ENCODE results near the gene PHF23.

PHF23 gene

GRCh38 chr17:7281074-7281952 is 42.1 kb upstream of the PHF23 start, which contains the start of gene SLC2A4:
SLC2A4 (plus strand) TSS chr17:7281718; CDS start chr17:7281935, 217 bp downstream.
- Histone ChIP-seq H3K36me3 (ENCODE audit: control insufficient read depth in 4 of 4, insufficient read depth in 4 of 4, low read length in 3 of 4) (peaks cover 0 to 5% (median 0%) of the 10 kb centered on the region in 4 experiments), H3K27ac (ENCODE audit: insufficient read depth in 1 of 2, low read depth in 1 of 2, low read length in 2 of 2, poor library complexity in 1 of 2, severe bottlenecking in 2 of 2) (no peak within 1 kb of the TSS)
- POLR2A ChIA-PET, result interaction anchor here (0.6 to 0.9 kb wide), 3 partner anchors 10 to 39 kb away, joined by 3 to 5 read pairs (median 3); no protein-coding TSS in a partner anchor

GRCh38 chr17:7280519-7281073 is 41.3 kb upstream of the PHF23 start:
- ChIA-PET POLR2A (interaction anchor here (0.6 to 0.9 kb wide), 2 partner anchors 16 to 39 kb away, joined by 3 to 5 read pairs; no protein-coding TSS in a partner anchor), CTCF (interaction anchor here (0.8 to 6.5 kb wide), 10 partner anchors 12 to 68 kb away, joined by 3 to 65 read pairs (median 6); partner anchors contain the start of gene ACAP1)
- peak overlapping the region in 6 of 7 experiments; percentile 19 to 73 (median 62) for H3K4me3 ChIP-seq (ENCODE audit: control insufficient read depth in 1 of 7, extremely low read depth in 1 of 7, insufficient read depth in 4 of 7, low read depth in 2 of 7, low read length in 6 of 7)
- WGBS (ENCODE audit: insufficient coverage), result under 1% methylated on average over 27 of the region's 29 CpGs
- peaks cover 0 to 5% (median 0%) of the 10 kb centered on the region in 4 experiments for H3K36me3 ChIP-seq (ENCODE audit: control insufficient read depth in 4 of 4, insufficient read depth in 4 of 4, low read length in 3 of 4)
- H3K4me1 ChIP-seq (ENCODE audit: control extremely low read depth in 1 of 4, control insufficient read depth in 4 of 4, insufficient read depth in 4 of 4, low read length in 3 of 4), result peaks cover 0 to 35% (median 33%) of the 10 kb centered on the region in 4 experiments
- no peaks in the 10 kb centered on the region for H3K9me3 ChIP-seq (ENCODE audit: control extremely low read depth in 1 of 5, control insufficient read depth in 4 of 5, insufficient read depth in 2 of 5, low read depth in 1 of 5, low read length in 4 of 5)
- peaks cover 0 to 2% (median 0%) of the 10 kb centered on the region in 5 experiments for H3K27me3 ChIP-seq (replicated peaks in 2 of 5; ENCODE audit: control insufficient read depth in 4 of 5, insufficient read depth in 5 of 5, low read length in 4 of 5)
- DNase-seq, result peak; percentile 88 to 93 (median 93)
- H3K27ac ChIP-seq (ENCODE audit: insufficient read depth in 1 of 2, low read depth in 1 of 2, low read length in 2 of 2, poor library complexity in 1 of 2, severe bottlenecking in 2 of 2), result no peak overlapping the region

More at GRCh38 chr17:7281074-7281952, 42.1 kb upstream of the PHF23 start, which contains the start of gene SLC2A4:
- CTCF ChIA-PET, result interaction anchor here (0.9 to 6.5 kb wide), 8 partner anchors 11 to 67 kb away, joined by 3 to 65 read pairs (median 8); partner anchors contain the start of genes ACADVL and ACAP1
- H3K9me3 ChIP-seq (ENCODE audit: control extremely low read depth in 1 of 5, control insufficient read depth in 4 of 5, insufficient read depth in 2 of 5, low read depth in 1 of 5, low read length in 4 of 5), result no peaks in the 10 kb centered on the region
- peak within 1 kb of the TSS; percentile 10 to 73 (median 62) for H3K4me3 ChIP-seq (ENCODE audit: control insufficient read depth in 1 of 7, extremely low read depth in 1 of 7, insufficient read depth in 4 of 7, low read depth in 2 of 7, low read length in 6 of 7)
- WGBS (ENCODE audit: insufficient coverage), result 0% methylated on average over 54 of the region's 71 CpGs
- peaks cover 0 to 2% (median 0%) of the 10 kb centered on the region in 5 experiments for H3K27me3 ChIP-seq (replicated peaks in 2 of 5; ENCODE audit: control insufficient read depth in 4 of 5, insufficient read depth in 5 of 5, low read length in 4 of 5)
- H3K4me1 ChIP-seq (ENCODE audit: control extremely low read depth in 1 of 4, control insufficient read depth in 4 of 4, insufficient read depth in 4 of 4, low read length in 3 of 4), result peaks cover 0 to 38% (median 36%) of the 10 kb centered on the region in 4 experiments
- peak; percentile 85 to 86 (median 86) for DNase-seq

GRCh38 chr17:7279448-7279847 is 40.2 kb upstream of the PHF23 start:
- Histone ChIP-seq H3K27me3 (replicated peaks in 2 of 5; ENCODE audit: control insufficient read depth in 4 of 5, insufficient read depth in 5 of 5, low read length in 4 of 5) (peaks cover 0 to 2% (median 0%) of the 10 kb centered on the region in 5 experiments), H3K9me3 (ENCODE audit: control extremely low read depth in 1 of 5, control insufficient read depth in 4 of 5, insufficient read depth in 2 of 5, low read depth in 1 of 5, low read length in 4 of 5) (no peaks in the 10 kb centered on the region), H3K27ac (ENCODE audit: insufficient read depth in 1 of 2, low read depth in 1 of 2, low read length in 2 of 2, poor library complexity in 1 of 2, severe bottlenecking in 2 of 2) (no peak overlapping the region), H3K36me3 (ENCODE audit: control insufficient read depth in 4 of 4, insufficient read depth in 4 of 4, low read length in 3 of 4) (peaks cover 0 to 2% (median 0%) of the 10 kb centered on the region in 4 experiments), H3K4me1 (ENCODE audit: control extremely low read depth in 1 of 4, control insufficient read depth in 4 of 4, insufficient read depth in 4 of 4, low read length in 3 of 4) (peaks cover 0 to 35% (median 33%) of the 10 kb centered on the region in 4 experiments), H3K4me3 (ENCODE audit: control insufficient read depth in 1 of 7, extremely low read depth in 1 of 7, insufficient read depth in 4 of 7, low read depth in 2 of 7, low read length in 6 of 7) (no peak overlapping the region)
- DNase-seq, result no peak
- 98% methylated on average over 6 of the region's 8 CpGs for WGBS (ENCODE audit: insufficient coverage)
- POLR2A ChIA-PET, result no interaction called here
- CTCF ChIA-PET, result interaction anchor here (0.6 to 6.5 kb wide), 6 partner anchors 13 to 75 kb away, joined by 4 to 65 read pairs (median 5); no protein-coding TSS in a partner anchor

GRCh38 chr17:7266784-7267183 is 27.5 kb upstream of the PHF23 start:
- POLR2A ChIA-PET, result no interaction called here
- CTCF ChIA-PET, result interaction anchor here (0.8 to 2.1 kb wide), 5 partner anchors 8 to 63 kb away, joined by 3 to 8 read pairs (median 3); no protein-coding TSS in a partner anchor
- Histone ChIP-seq H3K27ac (ENCODE audit: insufficient read depth in 1 of 2, low read depth in 1 of 2, low read length in 2 of 2, poor library complexity in 1 of 2, severe bottlenecking in 2 of 2) (no peak overlapping the region), H3K4me1 (ENCODE audit: control extremely low read depth in 1 of 4, control insufficient read depth in 4 of 4, insufficient read depth in 4 of 4, low read length in 3 of 4) (peaks cover 0 to 20% (median 18%) of the 10 kb centered on the region in 4 experiments), H3K4me3 (ENCODE audit: control insufficient read depth in 1 of 7, extremely low read depth in 1 of 7, insufficient read depth in 4 of 7, low read depth in 2 of 7, low read length in 6 of 7) (no peak overlapping the region), H3K9me3 (ENCODE audit: control extremely low read depth in 1 of 5, control insufficient read depth in 4 of 5, insufficient read depth in 2 of 5, low read depth in 1 of 5, low read length in 4 of 5) (no peaks in the 10 kb centered on the region), H3K36me3 (ENCODE audit: control insufficient read depth in 4 of 4, insufficient read depth in 4 of 4, low read length in 3 of 4) (no peaks in the 10 kb centered on the region), H3K27me3 (replicated peaks in 2 of 5; ENCODE audit: control insufficient read depth in 4 of 5, insufficient read depth in 5 of 5, low read length in 4 of 5) (peaks cover 0 to 35% (median 16%) of the 10 kb centered on the region in 5 experiments)
- no CpG with 5 or more reads among the region's 1 CpG for WGBS (ENCODE audit: insufficient coverage)
- DNase-seq, result no peak

- DNase-seq, result no peak
- Histone ChIP-seq H3K27ac (ENCODE audit: insufficient read depth in 1 of 2, low read depth in 1 of 2, low read length in 2 of 2, poor library complexity in 1 of 2, severe bottlenecking in 2 of 2) (no peak overlapping the region), H3K27me3 (replicated peaks in 2 of 5; ENCODE audit: control insufficient read depth in 4 of 5, insufficient read depth in 5 of 5, low read length in 4 of 5) (peaks cover 0 to 45% (median 21%) of the 10 kb centered on the region in 5 experiments), H3K4me1 (ENCODE audit: control extremely low read depth in 1 of 4, control insufficient read depth in 4 of 4, insufficient read depth in 4 of 4, low read length in 3 of 4) (peaks cover 0 to 37% (median 30%) of the 10 kb centered on the region in 4 experiments), H3K4me3 (ENCODE audit: control insufficient read depth in 1 of 7, extremely low read depth in 1 of 7, insufficient read depth in 4 of 7, low read depth in 2 of 7, low read length in 6 of 7) (peak overlapping the region in 1 of 7 experiments; percentile 54), H3K9me3 (ENCODE audit: control extremely low read depth in 1 of 5, control insufficient read depth in 4 of 5, insufficient read depth in 2 of 5, low read depth in 1 of 5, low read length in 4 of 5) (no peaks in the 10 kb centered on the region), H3K36me3 (ENCODE audit: control insufficient read depth in 4 of 4, insufficient read depth in 4 of 4, low read length in 3 of 4) (peaks cover 0 to 12% (median 11%) of the 10 kb centered on the region in 4 experiments)
- 23% methylated on average over 2 of the region's 4 CpGs for WGBS (ENCODE audit: insufficient coverage)
- ChIA-PET CTCF (interaction anchor here (0.6 to 0.8 kb wide), 3 partner anchors 15 to 225 kb away, joined by 3 read pairs; no protein-coding TSS in a partner anchor), POLR2A (no interaction called here)
Observed at GRCh38 chr17:7263801-7264078, 24.5 kb upstream of the PHF23 start.

GRCh38 chr17:7262935-7263800 is 23.9 kb upstream of the PHF23 start:
- DNase-seq, result peak in 1 of 3 donors; percentile 21
- CTCF ChIA-PET, result interaction anchor here (0.6 to 0.8 kb wide), 3 partner anchors 14 to 224 kb away, joined by 3 read pairs; no protein-coding TSS in a partner anchor
- WGBS (ENCODE audit: insufficient coverage), result 0% methylated on average over 18 of the region's 26 CpGs
- POLR2A ChIA-PET, result no interaction called here
- H3K27me3 ChIP-seq (replicated peaks in 2 of 5; ENCODE audit: control insufficient read depth in 4 of 5, insufficient read depth in 5 of 5, low read length in 4 of 5), result peaks cover 0 to 45% (median 21%) of the 10 kb centered on the region in 5 experiments
- no peak overlapping the region for H3K27ac ChIP-seq (ENCODE audit: insufficient read depth in 1 of 2, low read depth in 1 of 2, low read length in 2 of 2, poor library complexity in 1 of 2, severe bottlenecking in 2 of 2)
- H3K9me3 ChIP-seq (ENCODE audit: control extremely low read depth in 1 of 5, control insufficient read depth in 4 of 5, insufficient read depth in 2 of 5, low read depth in 1 of 5, low read length in 4 of 5), result no peaks in the 10 kb centered on the region
- peaks cover 0 to 17% (median 14%) of the 10 kb centered on the region in 4 experiments for H3K36me3 ChIP-seq (ENCODE audit: control insufficient read depth in 4 of 4, insufficient read depth in 4 of 4, low read length in 3 of 4)
- peak overlapping the region in 3 of 7 experiments; percentile 43 to 54 (median 46) for H3K4me3 ChIP-seq (ENCODE audit: control insufficient read depth in 1 of 7, extremely low read depth in 1 of 7, insufficient read depth in 4 of 7, low read depth in 2 of 7, low read length in 6 of 7)
- H3K4me1 ChIP-seq (ENCODE audit: control extremely low read depth in 1 of 4, control insufficient read depth in 4 of 4, insufficient read depth in 4 of 4, low read length in 3 of 4), result peaks cover 0 to 37% (median 30%) of the 10 kb centered on the region in 4 experiments
